SK-N-SH (cell line): Measurements from ENCODE around the gene NOP16. TPM values are rescaled to one million over a fixed set of nuclear protein-coding genes. Genes with fewer than 3 reads are reported as not detected.

ENCODE experiments used
- CTCF ChIA-PET: fragments of 300-600, 350-600 bp; formaldehyde crosslinking; extraction: SDS; loops from one replicate; lab custom pipeline; 2021; lab: Yijun Ruan, JAX
- POLR2A ChIA-PET: fragments of 350-600 bp; sonication (Branson Sonifier 250); formaldehyde crosslinking; extraction: SDS; loops from one replicate; lab custom pipeline; 2020; ENCODE audit warnings: antibody characterized with exemption, inconsistent platforms; lab: Yijun Ruan, JAX
- DNase-seq: peaks from one replicate; pipeline ENCODE4 v3.0.0; 2012
- H2AFZ ChIP-seq: fragments of 200-600 bp; sonication (generic); 2 replicates; pipeline ENCODE4 v1.8.1; 2016; ENCODE audit warnings: antibody characterized with exemption, mild to moderate bottlenecking, low read depth
- H3F3A ChIP-seq: fragments of 200-600 bp; sonication (generic); replicated peaks from 2 replicates; pipeline ENCODE3; 2016; ENCODE audit warnings: antibody characterized with exemption, mild to moderate bottlenecking; ENCODE audit not compliant: insufficient read depth
- H3K27ac ChIP-seq, 2 experiments: fragments of 200-500 bp in 1 of 2; fragments of 200-600 bp in 1 of 2; sonication (Bioruptor generic) in 1 of 2; sonication (generic), shearing (Covaris generic) in 1 of 2; 2 replicates each; pipeline versions ENCODE4 v1.5.1 to v1.6.1; 2014 to 2016; ENCODE audit warnings: low read depth in 2 of 2, inconsistent platforms in 1 of 2, low read length in 1 of 2, mild to moderate bottlenecking in 1 of 2, mixed read lengths in 1 of 2
- H3K27me3 ChIP-seq: fragments of 200-600 bp; sonication (generic), shearing (Covaris generic); 2 replicates; pipeline ENCODE4 v1.6.1; 2016; ENCODE audit warnings: mixed run types; ENCODE audit not compliant: insufficient read depth
- H3K36me3 ChIP-seq, 2 experiments: fragments of 200-500 bp in 1 of 2; fragments of 200-600 bp in 1 of 2; sonication (Bioruptor generic) in 1 of 2; sonication (generic) in 1 of 2; replicated peaks in 1 of 2; 2 replicates each; pipeline versions ENCODE3 to v1.5.1; 2014 to 2016; ENCODE audit warnings: low read length in 1 of 2, mild to moderate bottlenecking in 1 of 2; ENCODE audit not compliant: insufficient read depth in 2 of 2, control insufficient read depth in 1 of 2
- H3K4me1 ChIP-seq, 2 experiments: fragments of 200-500 bp in 1 of 2; fragments of 200-600 bp in 1 of 2; sonication (Bioruptor generic) in 1 of 2; sonication (generic), shearing (Covaris generic) in 1 of 2; 2 replicates each; pipeline versions ENCODE4 v1.5.1 to v1.6.1; 2014 to 2016; ENCODE audit warnings: low read depth in 1 of 2, low read length in 1 of 2, mixed run types in 1 of 2; ENCODE audit not compliant: insufficient read depth in 2 of 2, control insufficient read depth in 1 of 2
- H3K4me2 ChIP-seq: fragments of 200-600 bp; sonication (generic), shearing (Covaris generic); 2 replicates; pipeline ENCODE4 v1.6.1; 2017; ENCODE audit warnings: mixed run types
- H3K4me3 ChIP-seq, 2 experiments: fragments of 200-500 bp in 1 of 2; fragments of 200-600 bp in 1 of 2; sonication (Bioruptor generic) in 1 of 2; sonication (generic), shearing (Covaris generic) in 1 of 2; 2 replicates each; pipeline versions ENCODE4 v1.5.1 to v1.8.1; 2014 to 2016; ENCODE audit warnings: low read depth in 2 of 2, inconsistent platforms in 1 of 2, low read length in 1 of 2, mild to moderate bottlenecking in 1 of 2, mixed read lengths in 1 of 2, moderate library complexity in 1 of 2
- H3K79me2 ChIP-seq: fragments of 200-600 bp; sonication (generic); 2 replicates; pipeline ENCODE4 v1.8.1; 2017; ENCODE audit warnings: mild to moderate bottlenecking; ENCODE audit not compliant: insufficient read depth
- H3K9ac ChIP-seq: fragments of 200-600 bp; sonication (generic); 2 replicates; pipeline ENCODE4 v1.6.1; 2017; ENCODE audit warnings: mixed run types
- H3K9me2 ChIP-seq: fragments of 200-600 bp; sonication (generic); 2 replicates; pipeline ENCODE4 v1.6.1; 2017; ENCODE audit warnings: mixed run types
- H3K9me3 ChIP-seq: fragments of 200-600 bp; sonication (generic); 2 replicates; pipeline ENCODE4 v1.6.1; 2017; ENCODE audit warnings: mixed run types, mild to moderate bottlenecking, moderate library complexity
- H4K20me1 ChIP-seq: fragments of 200-600 bp; sonication (generic); 2 replicates; pipeline ENCODE4 v1.6.1; 2017; ENCODE audit warnings: mild to moderate bottlenecking, mixed run types; ENCODE audit not compliant: insufficient read depth
- CTCF ChIP-seq: fragments of 200-600 bp; sonication (generic); IDR thresholded peaks from 2 replicates; pipeline ENCODE4 v1.6.1; 2017; ENCODE audit warnings: antibody characterized with exemption, mild to moderate bottlenecking, moderate library complexity
- ELF1 ChIP-seq: IDR thresholded peaks from 2 replicates; pipeline ENCODE4 v1.4.0; 2012
- EP300 ChIP-seq, 2 experiments: IDR thresholded peaks; 2 replicates each; pipeline versions ENCODE4 v1.4.0 to v1.6.1; 2012; ENCODE audit warnings: borderline replicate concordance in 1 of 2, low read depth in 1 of 2, low read length in 1 of 2
- FOXJ3 ChIP-seq: sonication (generic); formaldehyde crosslinking; IDR thresholded peaks from 2 replicates; pipeline ENCODE4 v1.5.1; 2020; ENCODE audit warnings: mild to moderate bottlenecking, missing genetic modification reagents
- FOXM1 ChIP-seq: IDR thresholded peaks from 2 replicates; pipeline ENCODE4 v1.4.0; 2012; ENCODE audit warnings: low read depth, mild to moderate bottlenecking
- GABPA ChIP-seq: IDR thresholded peaks from 2 replicates; pipeline ENCODE4 v1.4.0; 2012; ENCODE audit warnings: low read depth, mild to moderate bottlenecking
- MEF2A ChIP-seq: IDR thresholded peaks from 2 replicates; pipeline ENCODE4 v1.4.0; 2012; ENCODE audit warnings: low read depth, borderline replicate concordance
- MXI1 ChIP-seq: IDR thresholded peaks from 2 replicates; pipeline ENCODE4 v1.6.1; 2012; ENCODE audit warnings: mild to moderate bottlenecking, low read depth, low read length, improper control_type of control experiment
- NFIC ChIP-seq: IDR thresholded peaks from 2 replicates; pipeline ENCODE4 v1.4.0; 2012; ENCODE audit warnings: borderline replicate concordance
- POLR2AphosphoS5 ChIP-seq: IDR thresholded peaks from 2 replicates; pipeline ENCODE4 v1.6.1; 2012; ENCODE audit warnings: low read depth, low read length
- RFX5 ChIP-seq: IDR thresholded peaks from 2 replicates; pipeline ENCODE4 v1.6.1; 2012; ENCODE audit warnings: mild to moderate bottlenecking, improper control_type of control experiment, low read length
- SIN3A ChIP-seq: IDR thresholded peaks from 2 replicates; pipeline ENCODE4 v1.6.1; 2012; ENCODE audit warnings: low read depth, mild to moderate bottlenecking, low read length, moderate library complexity, borderline replicate concordance
- TAF1 ChIP-seq: IDR thresholded peaks from 2 replicates; pipeline ENCODE4 v1.6.1; 2012; ENCODE audit warnings: low read depth, mild to moderate bottlenecking, low read length, moderate library complexity, borderline replicate concordance
- TCF12 ChIP-seq: IDR thresholded peaks from 2 replicates; pipeline ENCODE4 v1.4.0; 2012
- TEAD4 ChIP-seq: IDR thresholded peaks from 2 replicates; pipeline ENCODE4 v1.4.0; 2012; ENCODE audit warnings: mild to moderate bottlenecking, borderline replicate concordance; ENCODE audit not compliant: insufficient read depth
- USF1 ChIP-seq: IDR thresholded peaks from 2 replicates; pipeline ENCODE4 v1.4.0; 2012; ENCODE audit warnings: low read depth, borderline replicate concordance
- USF2 ChIP-seq: fragments of 150-350 bp; IDR thresholded peaks from 2 replicates; pipeline ENCODE4 v1.6.1; 2017; ENCODE audit warnings: antibody characterized with exemption, low read length, low read depth, borderline replicate concordance
- YY1 ChIP-seq: IDR thresholded peaks from 2 replicates; pipeline ENCODE4 v1.4.0; 2012; ENCODE audit warnings: low read depth, mild to moderate bottlenecking
- WGBS: methylation state at CpG from one replicate; pipeline ENCODE4 v1.1.6; 2017; ENCODE audit warnings: low lambda C conversion rate; 5-methylcytosine and 5-hydroxymethylcytosine counted together
- polyA plus RNA-seq, 3 experiments: library from polyadenylated mRNA; depleted of rRNA; stranded (reverse); fragments of >200 nt; gene quantifications; 2 replicates each; pipeline ENCODE4 v1.2.3, GENCODE V29; 2012
- TF ChIP-seq, protein P1 (sequence below): fragments of 150-350 bp; IDR thresholded peaks from 2 replicates; pipeline ENCODE4 v1.6.1; 2016; ENCODE audit warnings: mild to moderate bottlenecking, low read depth, low read length
- TF ChIP-seq, protein P2 (sequence below): IDR thresholded peaks from 2 replicates; pipeline ENCODE4 v1.4.0; 2012; ENCODE audit warnings: low read depth, borderline replicate concordance
- TF ChIP-seq, protein P3 (sequence below): IDR thresholded peaks from 2 replicates; pipeline ENCODE4 v1.6.1; 2012; ENCODE audit warnings: mild to moderate bottlenecking, low read depth, low read length, moderate library complexity

NOP16 gene
- polyA plus RNA-seq, 1 of the 3 experiments (the other 2 are of a cell fraction) = 158 TPM

DNA sequence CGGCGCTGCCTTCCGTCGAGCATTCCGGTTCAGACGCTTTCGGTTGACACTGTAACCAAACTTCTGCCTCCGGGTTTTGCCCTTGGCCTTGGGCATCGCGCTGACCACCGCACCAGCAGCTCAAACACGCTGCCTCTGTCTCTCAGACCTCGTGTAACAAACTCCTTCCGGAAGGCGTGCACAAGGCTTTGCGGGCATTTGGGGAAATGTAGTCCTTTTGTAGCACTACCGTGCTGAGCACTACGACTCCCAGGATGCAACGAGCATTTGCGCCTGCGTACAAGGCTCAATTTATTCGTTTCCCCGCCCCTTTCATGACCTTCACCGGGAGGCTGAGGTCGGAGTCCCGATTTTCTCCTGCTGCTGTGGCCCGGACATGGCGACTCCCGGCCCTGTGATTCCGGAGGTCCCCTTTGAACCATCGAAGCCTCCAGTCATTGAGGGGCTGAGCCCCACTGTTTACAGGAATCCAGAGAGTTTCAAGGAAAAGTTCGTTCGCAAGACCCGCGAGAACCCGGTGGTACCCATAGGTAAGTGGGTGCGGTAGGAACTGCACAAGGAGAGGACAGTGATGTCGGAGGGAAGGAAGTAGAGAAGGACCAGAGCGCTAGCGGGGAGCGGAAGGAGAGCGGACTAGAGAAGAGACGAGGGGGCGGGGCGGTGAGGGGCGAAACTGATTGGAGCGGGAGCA, at the start of gene NOP16, which contains the start of gene HIGD2A (continued):
- TF ChIP-seq, protein P1, sequence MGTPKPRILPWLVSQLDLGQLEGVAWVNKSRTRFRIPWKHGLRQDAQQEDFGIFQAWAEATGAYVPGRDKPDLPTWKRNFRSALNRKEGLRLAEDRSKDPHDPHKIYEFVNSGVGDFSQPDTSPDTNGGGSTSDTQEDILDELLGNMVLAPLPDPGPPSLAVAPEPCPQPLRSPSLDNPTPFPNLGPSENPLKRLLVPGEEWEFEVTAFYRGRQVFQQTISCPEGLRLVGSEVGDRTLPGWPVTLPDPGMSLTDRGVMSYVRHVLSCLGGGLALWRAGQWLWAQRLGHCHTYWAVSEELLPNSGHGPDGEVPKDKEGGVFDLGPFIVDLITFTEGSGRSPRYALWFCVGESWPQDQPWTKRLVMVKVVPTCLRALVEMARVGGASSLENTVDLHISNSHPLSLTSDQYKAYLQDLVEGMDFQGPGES = peak; percentile 40; the same call in 1 of the 2 replicates
- TF ChIP-seq GABPA (peak; percentile 85), USF1 (peak; percentile 47; the same call in 1 of the 2 replicates), USF2 (no peak; the same call in 1 of the 2 replicates), TEAD4 (no peak), MEF2A (no peak)
- TF ChIP-seq, protein P2, sequence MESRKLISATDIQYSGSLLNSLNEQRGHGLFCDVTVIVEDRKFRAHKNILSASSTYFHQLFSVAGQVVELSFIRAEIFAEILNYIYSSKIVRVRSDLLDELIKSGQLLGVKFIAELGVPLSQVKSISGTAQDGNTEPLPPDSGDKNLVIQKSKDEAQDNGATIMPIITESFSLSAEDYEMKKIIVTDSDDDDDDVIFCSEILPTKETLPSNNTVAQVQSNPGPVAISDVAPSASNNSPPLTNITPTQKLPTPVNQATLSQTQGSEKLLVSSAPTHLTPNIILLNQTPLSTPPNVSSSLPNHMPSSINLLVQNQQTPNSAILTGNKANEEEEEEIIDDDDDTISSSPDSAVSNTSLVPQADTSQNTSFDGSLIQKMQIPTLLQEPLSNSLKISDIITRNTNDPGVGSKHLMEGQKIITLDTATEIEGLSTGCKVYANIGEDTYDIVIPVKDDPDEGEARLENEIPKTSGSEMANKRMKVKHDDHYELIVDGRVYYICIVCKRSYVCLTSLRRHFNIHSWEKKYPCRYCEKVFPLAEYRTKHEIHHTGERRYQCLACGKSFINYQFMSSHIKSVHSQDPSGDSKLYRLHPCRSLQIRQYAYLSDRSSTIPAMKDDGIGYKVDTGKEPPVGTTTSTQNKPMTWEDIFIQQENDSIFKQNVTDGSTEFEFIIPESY = peak; percentile 97

- Histone ChIP-seq H4K20me1 (no peaks in the 10 kb centered on the region), H2AFZ (peak overlapping the region; percentile 57), H3F3A (peaks cover 13% of the 10 kb centered on the region), H3K4me3 (peak overlapping the region in 1 of 2 experiments; percentile 39; a peak in 1 of 4 replicates), H3K79me2 (no peaks in the 10 kb centered on the region), H3K4me2 (peak overlapping the region; percentile 74), H3K9me2 (no peaks in the 10 kb centered on the region), H3K4me1 (no peaks in the 10 kb centered on the region), H3K36me3 (no peaks in the 10 kb centered on the region), H3K27ac (no peak overlapping the region), H3K9ac (no peak overlapping the region), H3K27me3 (no peaks in the 10 kb centered on the region; the same call in 1 of the 2 replicates), H3K9me3 (no peaks in the 10 kb centered on the region)
- DNase-seq = no peak
- ChIA-PET POLR2A (interaction anchor here (0.6 kb wide), 1 partner anchor 94 kb away, joined by 5 read pairs; no protein-coding TSS in a partner anchor), CTCF (interaction anchor here (1.3 kb wide), 1 partner anchor 20 kb away, joined by 4 read pairs; the partner anchor contains the start of gene CLTB)
- 25% methylated on average over 5 of the region's 5 CpGs for WGBS
- TF ChIP-seq FOXM1 (no peak), POLR2AphosphoS5 (no peak), MXI1 (no peak), TEAD4 (no peak), YY1 (no peak), RFX5 (no peak), NFIC (no peak), TAF1 (no peak), SIN3A (no peak), ELF1 (no peak), FOXJ3 (CRISPR knock-in tag) (no peak), TCF12 (no peak), GABPA (no peak), EP300 (IDR thresholded peaks at IDR 0.05; ENCODE audit: borderline replicate concordance in 1 of 2, low read depth in 1 of 2, low read length in 1 of 2) (no peak), CTCF (no peak)
- TF ChIP-seq, protein P3, sequence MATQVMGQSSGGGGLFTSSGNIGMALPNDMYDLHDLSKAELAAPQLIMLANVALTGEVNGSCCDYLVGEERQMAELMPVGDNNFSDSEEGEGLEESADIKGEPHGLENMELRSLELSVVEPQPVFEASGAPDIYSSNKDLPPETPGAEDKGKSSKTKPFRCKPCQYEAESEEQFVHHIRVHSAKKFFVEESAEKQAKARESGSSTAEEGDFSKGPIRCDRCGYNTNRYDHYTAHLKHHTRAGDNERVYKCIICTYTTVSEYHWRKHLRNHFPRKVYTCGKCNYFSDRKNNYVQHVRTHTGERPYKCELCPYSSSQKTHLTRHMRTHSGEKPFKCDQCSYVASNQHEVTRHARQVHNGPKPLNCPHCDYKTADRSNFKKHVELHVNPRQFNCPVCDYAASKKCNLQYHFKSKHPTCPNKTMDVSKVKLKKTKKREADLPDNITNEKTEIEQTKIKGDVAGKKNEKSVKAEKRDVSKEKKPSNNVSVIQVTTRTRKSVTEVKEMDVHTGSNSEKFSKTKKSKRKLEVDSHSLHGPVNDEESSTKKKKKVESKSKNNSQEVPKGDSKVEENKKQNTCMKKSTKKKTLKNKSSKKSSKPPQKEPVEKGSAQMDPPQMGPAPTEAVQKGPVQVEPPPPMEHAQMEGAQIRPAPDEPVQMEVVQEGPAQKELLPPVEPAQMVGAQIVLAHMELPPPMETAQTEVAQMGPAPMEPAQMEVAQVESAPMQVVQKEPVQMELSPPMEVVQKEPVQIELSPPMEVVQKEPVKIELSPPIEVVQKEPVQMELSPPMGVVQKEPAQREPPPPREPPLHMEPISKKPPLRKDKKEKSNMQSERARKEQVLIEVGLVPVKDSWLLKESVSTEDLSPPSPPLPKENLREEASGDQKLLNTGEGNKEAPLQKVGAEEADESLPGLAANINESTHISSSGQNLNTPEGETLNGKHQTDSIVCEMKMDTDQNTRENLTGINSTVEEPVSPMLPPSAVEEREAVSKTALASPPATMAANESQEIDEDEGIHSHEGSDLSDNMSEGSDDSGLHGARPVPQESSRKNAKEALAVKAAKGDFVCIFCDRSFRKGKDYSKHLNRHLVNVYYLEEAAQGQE = no peak
Observed at GRCh38 chr5:176436656-176437055, 48.3 kb upstream of the NOP16 start.
